Fibroblast of lung (primary cell): ENCODE data around the gene ELOVL5. TPM values are rescaled to one million over a fixed set of nuclear protein-coding genes. Genes with fewer than 3 reads are reported as not detected.

Experiments
- DNase-seq, 2 donors: peaks; one replicate each; pipeline versions ENCODE4 v3.0.0 to v3.0.0-alpha.2; 2010; ENCODE audit warnings: low read depth in 2 of 2
- H2AFZ ChIP-seq: 2 replicates; pipeline ENCODE4 v1.5.1; 2012; ENCODE audit warnings: low read length, control low read depth, inconsistent platforms
- H3K27ac ChIP-seq: 2 replicates; pipeline ENCODE4 v1.5.1; 2011; ENCODE audit warnings: low read length, control low read depth; ENCODE audit not compliant: insufficient read depth
- H3K27me3 ChIP-seq: 2 replicates; pipeline ENCODE4 v1.5.1; 2011; ENCODE audit warnings: mild to moderate bottlenecking, low read length; ENCODE audit not compliant: control insufficient read depth, insufficient read depth
- H3K36me3 ChIP-seq: 2 replicates; pipeline ENCODE4 v1.5.1; 2011; ENCODE audit warnings: low read length; ENCODE audit not compliant: control insufficient read depth, insufficient read depth
- H3K4me1 ChIP-seq: 2 replicates; pipeline ENCODE4 v1.5.1; 2011; ENCODE audit warnings: low read length; ENCODE audit not compliant: control insufficient read depth, insufficient read depth; ENCODE audit errors: extremely low read depth
- H3K4me2 ChIP-seq: 2 replicates; pipeline ENCODE4 v1.5.1; 2011; ENCODE audit warnings: low read length, control low read depth; ENCODE audit not compliant: insufficient read depth; ENCODE audit errors: extremely low read depth
- H3K4me3 ChIP-seq, 4 experiments: fragments of 200-600 bp in 1 of 4; sonication (generic) in 1 of 4; replicated peaks in 1 of 4; 2 replicates each; pipeline ENCODE4 v1.5.1; 2011 to 2016; ENCODE audit warnings: low read length in 4 of 4, low read depth in 3 of 4, mild to moderate bottlenecking in 3 of 4, control low read depth in 2 of 4, inconsistent platforms in 1 of 4, mixed read lengths in 1 of 4; ENCODE audit not compliant: insufficient read depth in 1 of 4; ENCODE audit errors: control extremely low read depth in 1 of 4
- H3K79me2 ChIP-seq: 2 replicates; pipeline ENCODE4 v1.5.1; 2012; ENCODE audit warnings: mild to moderate bottlenecking, low read length, inconsistent platforms; ENCODE audit not compliant: control insufficient read depth, insufficient read depth
- H3K9ac ChIP-seq: 2 replicates; pipeline ENCODE4 v1.5.1; 2011; ENCODE audit warnings: mild to moderate bottlenecking, low read length, control low read depth; ENCODE audit not compliant: insufficient read depth
- H3K9me3 ChIP-seq: 2 replicates; pipeline ENCODE4 v1.5.1; 2012; ENCODE audit warnings: low read depth, low read length; ENCODE audit not compliant: control insufficient read depth, insufficient read depth
- H4K20me1 ChIP-seq: 2 replicates; pipeline ENCODE4 v1.5.1; 2011; ENCODE audit warnings: low read length; ENCODE audit not compliant: control insufficient read depth, insufficient read depth; ENCODE audit errors: extremely low read depth
- CTCF ChIP-seq, 2 donors: IDR thresholded peaks in 1 of 2; conservative IDR thresholded peaks in 1 of 2; 1 replicate in 1 of 2; 2 replicates in 1 of 2; pipeline ENCODE4 v1.5.1; 2011 to 2012; ENCODE audit warnings: low read length in 2 of 2, control low read depth in 1 of 2, inconsistent platforms in 1 of 2, low read depth in 1 of 2, mild to moderate bottlenecking in 1 of 2
- EZH2 ChIP-seq: IDR thresholded peaks from 2 replicates; pipeline ENCODE4 v1.5.1; 2012; ENCODE audit warnings: low read length, control low read depth, mild to moderate bottlenecking; ENCODE audit errors: missing control alignments
- polyA plus RNA-seq, 2 donors: library from polyadenylated mRNA; depleted of rRNA in 1 of 2; stranded (reverse) in 1 of 2; unstranded in 1 of 2; fragments of >200 nt; gene quantifications; 2 replicates each; pipeline ENCODE4 v1.2.1, GENCODE V29; 2011 to 2012; ENCODE audit warnings: missing spikeins in 1 of 2
- total RNA-seq: library from RNA; depleted of rRNA; stranded (reverse); fragments of >200 nt; gene quantifications from 2 replicates; pipeline ENCODE4 v1.2.1, GENCODE V29; 2014

The ELOVL5 gene
- total and polyA plus RNA-seq, 2 donors (not counting 1 experiment from before 2014, with no cell fraction given) = 67.7 to 96.7 TPM

GRCh38 chr6:53263917-53264316 lies 84.8 kb downstream of the ELOVL5 start:
- H4K20me1 ChIP-seq = no peaks in the 10 kb centered on the region
- DNase-seq = peak in 1 of 2 donors; percentile 82
- H2AFZ ChIP-seq = no peak overlapping the region
- no peaks in the 10 kb centered on the region for H3K79me2 ChIP-seq
- no peak overlapping the region for H3K4me2 ChIP-seq
- no peak overlapping the region for H3K4me3 ChIP-seq
- no peaks in the 10 kb centered on the region for H3K4me1 ChIP-seq
- no peak for TF ChIP-seq CTCF (conservative IDR thresholded peaks at IDR 0.05 in 1 of 2, IDR thresholded peaks at IDR 0.05 in 1 of 2; ENCODE audit: low read depth in 1 of 2, low read length in 2 of 2)
- no peak for TF ChIP-seq EZH2
- no peak overlapping the region for H3K9ac ChIP-seq
- H3K27ac ChIP-seq = peak overlapping the region; percentile 3
- H3K36me3 ChIP-seq = peaks cover 7% of the 10 kb centered on the region
- H3K9me3 ChIP-seq = no peaks in the 10 kb centered on the region
- no peaks in the 10 kb centered on the region for H3K27me3 ChIP-seq

- Histone ChIP-seq H4K20me1 (no peaks in the 10 kb centered on the region), H3K4me2 (no peak overlapping the region), H3K27ac (no peak overlapping the region), H3K36me3 (peaks cover 5% of the 10 kb centered on the region), H3K79me2 (no peaks in the 10 kb centered on the region), H2AFZ (no peak overlapping the region), H3K9me3 (no peaks in the 10 kb centered on the region), H3K9ac (no peak overlapping the region), H3K4me3 (no peak overlapping the region), H3K27me3 (no peaks in the 10 kb centered on the region), H3K4me1 (no peaks in the 10 kb centered on the region)
- no peak for TF ChIP-seq CTCF (conservative IDR thresholded peaks at IDR 0.05 in 1 of 2, IDR thresholded peaks at IDR 0.05 in 1 of 2; ENCODE audit: low read depth in 1 of 2, low read length in 2 of 2)
- TF ChIP-seq EZH2 = no peak
- DNase-seq = no peak
Measured at GRCh38 chr6:53259860-53260580, 88.7 kb downstream of the ELOVL5 start.

- H3K9ac ChIP-seq = no peak overlapping the region
- H4K20me1 ChIP-seq = no peaks in the 10 kb centered on the region
- no peak overlapping the region for H3K4me3 ChIP-seq
- H3K27ac ChIP-seq = no peak overlapping the region
- no peak overlapping the region for H2AFZ ChIP-seq
- H3K4me2 ChIP-seq = no peak overlapping the region
- H3K27me3 ChIP-seq = no peaks in the 10 kb centered on the region
- no peak for TF ChIP-seq EZH2
- TF ChIP-seq CTCF (conservative IDR thresholded peaks at IDR 0.05 in 1 of 2, IDR thresholded peaks at IDR 0.05 in 1 of 2; ENCODE audit: low read depth in 1 of 2, low read length in 2 of 2) = no peak
- H3K79me2 ChIP-seq = no peaks in the 10 kb centered on the region
- no peak for DNase-seq
- H3K36me3 ChIP-seq = peaks cover 5% of the 10 kb centered on the region
- H3K9me3 ChIP-seq = no peaks in the 10 kb centered on the region
- no peaks in the 10 kb centered on the region for H3K4me1 ChIP-seq
Measured at GRCh38 chr6:53258774-53259155, 90.0 kb downstream of the ELOVL5 start.
